Activated naive CD8-positive, alpha-beta T cell (primary cell): ENCODE results near the gene WDFY4.
"Not testable (repeated sequence)": the region's sequence is repeated elsewhere in the genome, so short reads cannot be mapped to it uniquely, and the experiment has no call there.

ENCODE experiments used
- H3K27ac Mint-ChIP-seq: one replicate; pipeline ENCODE4 v1.8.0; 2021; ENCODE audit warnings: mixed read lengths
- H3K27me3 Mint-ChIP-seq: one replicate; pipeline ENCODE4 v1.8.0; 2021; ENCODE audit warnings: mixed read lengths
- H3K36me3 Mint-ChIP-seq: one replicate; pipeline ENCODE4 v1.8.0; 2021; ENCODE audit warnings: mixed read lengths
- H3K4me1 Mint-ChIP-seq: one replicate; pipeline ENCODE4 v1.8.0; 2021; ENCODE audit warnings: low read depth, mixed read lengths
- H3K4me3 Mint-ChIP-seq: one replicate; pipeline ENCODE4 v1.8.0; 2021; ENCODE audit warnings: mild to moderate bottlenecking, mixed read lengths
- H3K9me3 Mint-ChIP-seq: one replicate; pipeline ENCODE4 v1.8.0; 2021; ENCODE audit warnings: low read depth, mixed read lengths

Gene WDFY4

GRCh38 chr10:48684792-48685623 is at the start of gene WDFY4:
Gene WDFY4 (plus strand): TSS chr10:48684873. CDS start chr10:48709733, 24,860 bp downstream.
- H3K4me3 Mint-ChIP-seq: no peak within 1 kb of the TSS

GRCh38 chr10:48634984-48635557 is 49.6 kb upstream of the WDFY4 start:
- no peak overlapping the region for H3K27ac Mint-ChIP-seq

More at GRCh38 chr10:48684792-48685623, at the start of gene WDFY4:
- Mint-ChIP-seq H3K27me3 (peaks cover 10% of the 10 kb centered on the region), H3K27ac (no peak within 1 kb of the TSS), H3K36me3 (no peaks in the 10 kb centered on the region), H3K4me1 (no peaks in the 10 kb centered on the region), H3K9me3 (no peaks in the 10 kb centered on the region)

GRCh38 chr10:48636231-48636630 is 48.4 kb upstream of the WDFY4 start:
- Mint-ChIP-seq H3K4me3 (no peak overlapping the region), H3K4me1 (peaks cover 13% of the 10 kb centered on the region), H3K36me3 (no peaks in the 10 kb centered on the region), H3K9me3 (peaks cover 14% of the 10 kb centered on the region), H3K27ac (no peak overlapping the region), H3K27me3 (peaks cover 25% of the 10 kb centered on the region)

More at GRCh38 chr10:48634984-48635557, 49.6 kb upstream of the WDFY4 start:
- Mint-ChIP-seq H3K4me1 (peaks cover 13% of the 10 kb centered on the region), H3K27me3 (peaks cover 22% of the 10 kb centered on the region), H3K36me3 (no peaks in the 10 kb centered on the region), H3K9me3 (peaks cover 10% of the 10 kb centered on the region), H3K4me3 (no peak overlapping the region)

GRCh38 chr10:48636901-48637300 is 47.8 kb upstream of the WDFY4 start:
- Mint-ChIP-seq H3K4me3 (no peak overlapping the region), H3K27me3 (peaks cover 26% of the 10 kb centered on the region), H3K9me3 (peaks cover 14% of the 10 kb centered on the region), H3K27ac (no peak overlapping the region), H3K4me1 (peaks cover 13% of the 10 kb centered on the region), H3K36me3 (no peaks in the 10 kb centered on the region)

- Mint-ChIP-seq H3K27me3 (peaks cover 26% of the 10 kb centered on the region), H3K4me3 (no peak overlapping the region), H3K9me3 (peaks cover 14% of the 10 kb centered on the region), H3K4me1 (peaks cover 13% of the 10 kb centered on the region), H3K27ac (no peak overlapping the region), H3K36me3 (no peaks in the 10 kb centered on the region)
These were observed 46.5 kb upstream of the WDFY4 start for GRCh38 chr10:48638158-48638557.

GRCh38 chr10:48638739-48639527 is 45.7 kb upstream of the WDFY4 start:
- peaks cover 14% of the 10 kb centered on the region for H3K9me3 Mint-ChIP-seq
- H3K27me3 Mint-ChIP-seq: peaks cover 26% of the 10 kb centered on the region
- no peak overlapping the region for H3K27ac Mint-ChIP-seq
- H3K4me1 Mint-ChIP-seq: peaks cover 8% of the 10 kb centered on the region
- H3K36me3 Mint-ChIP-seq: no peaks in the 10 kb centered on the region
- no peak overlapping the region for H3K4me3 Mint-ChIP-seq

- no peak overlapping the region for H3K27ac Mint-ChIP-seq
- peaks cover 26% of the 10 kb centered on the region for H3K27me3 Mint-ChIP-seq
- peaks cover 14% of the 10 kb centered on the region for H3K9me3 Mint-ChIP-seq
- H3K4me3 Mint-ChIP-seq: no peak overlapping the region
- H3K36me3 Mint-ChIP-seq: no peaks in the 10 kb centered on the region
- H3K4me1 Mint-ChIP-seq: peaks cover 1% of the 10 kb centered on the region
These were observed 45.0 kb upstream of the WDFY4 start for GRCh38 chr10:48639632-48640031.

GRCh38 chr10:48640326-48640725 is 44.3 kb upstream of the WDFY4 start:
- Mint-ChIP-seq H3K4me1 (no peaks in the 10 kb centered on the region), H3K9me3 (peaks cover 14% of the 10 kb centered on the region), H3K27me3 (peaks cover 26% of the 10 kb centered on the region), H3K27ac (no peak overlapping the region), H3K36me3 (no peaks in the 10 kb centered on the region), H3K4me3 (no peak overlapping the region)

- Mint-ChIP-seq H3K9me3 (peaks cover 14% of the 10 kb centered on the region), H3K27me3 (peaks cover 25% of the 10 kb centered on the region)
- not testable (repeated sequence) for H3K4me1 Mint-ChIP-seq, H3K36me3 Mint-ChIP-seq, H3K27ac Mint-ChIP-seq, H3K4me3 Mint-ChIP-seq
These were observed 43.5 kb upstream of the WDFY4 start for GRCh38 chr10:48641099-48641690.

- Mint-ChIP-seq H3K36me3 (no peaks in the 10 kb centered on the region), H3K27ac (no peak overlapping the region), H3K4me3 (no peak overlapping the region), H3K4me1 (no peaks in the 10 kb centered on the region), H3K27me3 (peaks cover 4% of the 10 kb centered on the region), H3K9me3 (no peaks in the 10 kb centered on the region)
These were observed 39.1 kb upstream of the WDFY4 start for GRCh38 chr10:48645600-48645999.

- not testable (repeated sequence) for H3K27ac Mint-ChIP-seq, H3K4me3 Mint-ChIP-seq, H3K27me3 Mint-ChIP-seq, H3K9me3 Mint-ChIP-seq, H3K36me3 Mint-ChIP-seq, H3K4me1 Mint-ChIP-seq
These were observed 37.6 kb upstream of the WDFY4 start for GRCh38 chr10:48647073-48647472.

- H3K36me3 Mint-ChIP-seq: no peaks in the 10 kb centered on the region
- no peak overlapping the region for H3K4me3 Mint-ChIP-seq
- no peaks in the 10 kb centered on the region for H3K4me1 Mint-ChIP-seq
- no peak overlapping the region for H3K27ac Mint-ChIP-seq
- H3K27me3 Mint-ChIP-seq: peaks cover 5% of the 10 kb centered on the region
- no peaks in the 10 kb centered on the region for H3K9me3 Mint-ChIP-seq
These were observed 36.3 kb upstream of the WDFY4 start for GRCh38 chr10:48648172-48648942.

GRCh38 chr10:48649349-48649944 is 35.2 kb upstream of the WDFY4 start:
- Mint-ChIP-seq H3K27ac (no peak overlapping the region), H3K36me3 (no peaks in the 10 kb centered on the region), H3K9me3 (no peaks in the 10 kb centered on the region), H3K27me3 (peaks cover 5% of the 10 kb centered on the region), H3K4me3 (no peak overlapping the region), H3K4me1 (no peaks in the 10 kb centered on the region)

GRCh38 chr10:48651293-48651692 is 33.4 kb upstream of the WDFY4 start:
- Mint-ChIP-seq H3K4me1 (peaks cover under 1% of the 10 kb centered on the region), H3K9me3 (no peaks in the 10 kb centered on the region), H3K4me3 (no peak overlapping the region), H3K27me3 (peaks cover 4% of the 10 kb centered on the region), H3K27ac (no peak overlapping the region), H3K36me3 (no peaks in the 10 kb centered on the region)
